ENCODE measurements around the gene KRTAP15-1. TPM values are rescaled to one million over a fixed set of nuclear protein-coding genes. Genes with fewer than 3 reads are reported as not detected.

The KRTAP15-1 gene
- total RNA-seq, 1 donor from 2014 or later: not detected

GRCh38 chr21:30486180-30486579, 46.1 kb downstream of the KRTAP15-1 start:
- Mint-ChIP-seq H3K36me3 (no peaks in the 10 kb centered on the region), H3K9me3 (peaks cover 6% of the 10 kb centered on the region), H3K27me3 (no peaks in the 10 kb centered on the region), H3K4me3 (no peak overlapping the region), H3K4me1 (ENCODE audit: unreplicated experiment) (no peaks in the 10 kb centered on the region), H3K27ac (no peak overlapping the region)
- DNase-seq (ENCODE audit: extremely low spot score, unreplicated experiment): no peak
- no peak for TF ChIP-seq CTCF (conservative IDR thresholded peaks at IDR 0.05)

- Mint-ChIP-seq H3K9me3 (peaks cover 6% of the 10 kb centered on the region), H3K36me3 (no peaks in the 10 kb centered on the region), H3K27me3 (no peaks in the 10 kb centered on the region), H3K27ac (no peak within 1 kb of the TSS), H3K4me1 (ENCODE audit: unreplicated experiment) (no peaks in the 10 kb centered on the region), H3K4me3 (no peak within 1 kb of the TSS)
- no peak for TF ChIP-seq CTCF (conservative IDR thresholded peaks at IDR 0.05)
- no peak for DNase-seq (ENCODE audit: extremely low spot score, unreplicated experiment)
Measured at GRCh38 chr21:30487336-30487735, 47.3 kb downstream of the KRTAP15-1 start, which contains the start of gene KRTAP19-2. TSS of gene KRTAP19-2 (minus strand) at chr21:30487436. CDS start at chr21:30487348, 88 bp downstream.

Other genes with a start within 250 kb of the KRTAP15-1 start
- 2.5 and 12.4 TPM in 2 replicates for gene CLDN8, start 224.2 kb upstream of the KRTAP15-1 start, total RNA-seq (ENCODE audit: low replicate concordance)
- gene KRTAP24-1, start 157.3 kb upstream of the KRTAP15-1 start, total RNA-seq (ENCODE audit: low replicate concordance): not detected in 2 replicates
- not detected in 2 replicates for gene KRTAP25-1, start 150.8 kb upstream of the KRTAP15-1 start, total RNA-seq (ENCODE audit: low replicate concordance)
- not detected in 2 replicates for gene KRTAP26-1, start 120.0 kb upstream of the KRTAP15-1 start, total RNA-seq (ENCODE audit: low replicate concordance)
- not detected in 2 replicates for gene KRTAP27-1, start 102.6 kb upstream of the KRTAP15-1 start, total RNA-seq (ENCODE audit: low replicate concordance)
- gene KRTAP23-1, start 91.7 kb upstream of the KRTAP15-1 start, total RNA-seq (ENCODE audit: low replicate concordance): not detected in 2 replicates
- not detected in 2 replicates for gene KRTAP13-2, start 68.0 kb upstream of the KRTAP15-1 start, total RNA-seq (ENCODE audit: low replicate concordance)
- not detected in 2 replicates for gene KRTAP13-1, start 44.2 kb upstream of the KRTAP15-1 start, total RNA-seq (ENCODE audit: low replicate concordance)
- not detected in 2 replicates for gene KRTAP13-3, start 14.3 kb upstream of the KRTAP15-1 start, total RNA-seq (ENCODE audit: low replicate concordance)
- not detected in 2 replicates for gene KRTAP13-4, start 10.1 kb upstream of the KRTAP15-1 start, total RNA-seq (ENCODE audit: low replicate concordance)
- gene KRTAP19-1, start 40.1 kb downstream of the KRTAP15-1 start, total RNA-seq (ENCODE audit: low replicate concordance): 1.0 and 1.1 TPM in 2 replicates
- gene KRTAP19-2, start 47.2 kb downstream of the KRTAP15-1 start, total RNA-seq (ENCODE audit: low replicate concordance): not detected in 2 replicates
- not detected in 2 replicates for gene KRTAP19-3, start 51.7 kb downstream of the KRTAP15-1 start, total RNA-seq (ENCODE audit: low replicate concordance)
- not detected in 2 replicates for gene KRTAP19-4, start 56.9 kb downstream of the KRTAP15-1 start, total RNA-seq (ENCODE audit: low replicate concordance)
- not detected in 2 replicates for gene KRTAP19-5, start 61.9 kb downstream of the KRTAP15-1 start, total RNA-seq (ENCODE audit: low replicate concordance)
- not detected in 2 replicates for gene KRTAP19-6, start 101.6 kb downstream of the KRTAP15-1 start, total RNA-seq (ENCODE audit: low replicate concordance)
- not detected in 2 replicates for gene KRTAP19-7, start 121.0 kb downstream of the KRTAP15-1 start, total RNA-seq (ENCODE audit: low replicate concordance)
- gene KRTAP22-2, start 150.1 kb downstream of the KRTAP15-1 start, total RNA-seq (ENCODE audit: low replicate concordance): not detected in 2 replicates
- not detected in 2 replicates for gene KRTAP6-3, start 152.2 kb downstream of the KRTAP15-1 start, total RNA-seq (ENCODE audit: low replicate concordance)
- not detected in 2 replicates for gene KRTAP6-2, start 158.6 kb downstream of the KRTAP15-1 start, total RNA-seq (ENCODE audit: low replicate concordance)
- not detected in 2 replicates for gene KRTAP22-1, start 160.8 kb downstream of the KRTAP15-1 start, total RNA-seq (ENCODE audit: low replicate concordance)
- gene KRTAP6-1, start 173.7 kb downstream of the KRTAP15-1 start, total RNA-seq (ENCODE audit: low replicate concordance): not detected in 2 replicates
- not detected in 2 replicates for gene KRTAP20-1, start 176.2 kb downstream of the KRTAP15-1 start, total RNA-seq (ENCODE audit: low replicate concordance)
- not detected in 2 replicates for gene KRTAP20-4, start 180.4 kb downstream of the KRTAP15-1 start, total RNA-seq (ENCODE audit: low replicate concordance)
- not detected in 2 replicates for gene KRTAP20-2, start 194.9 kb downstream of the KRTAP15-1 start, total RNA-seq (ENCODE audit: low replicate concordance)
- gene KRTAP20-3, start 202.6 kb downstream of the KRTAP15-1 start, total RNA-seq (ENCODE audit: low replicate concordance): not detected in 2 replicates